ENCODE measurements around the gene ATP8B1. TPM values are rescaled to one million over a fixed set of nuclear protein-coding genes. Genes with fewer than 3 reads are reported as not detected.
"Not testable (repeated sequence)": the region's sequence is repeated elsewhere in the genome, so short reads cannot be mapped to it uniquely, and the experiment has no call there.

Gene ATP8B1
- total and polyA plus RNA-seq, 2 experiments from 2014 or later: 15.8 to 43.9 TPM

GRCh38 chr18:57733861-57734260 lies 69.3 kb downstream of the ATP8B1 start:
- Histone ChIP-seq H3K4me3 (no peak overlapping the region), H3K9ac (no peak overlapping the region), H3K27ac (no peak overlapping the region), H3K9me2 (ENCODE audit: insufficient read depth) (no peaks in the 10 kb centered on the region), H2AFZ (no peak overlapping the region), H3K36me3 (ENCODE audit: low read depth) (peaks cover 9% of the 10 kb centered on the region; the same call in 1 of the 2 replicates), H3K27me3 (replicated peaks; ENCODE audit: insufficient read depth) (no peaks in the 10 kb centered on the region), H3K79me2 (ENCODE audit: insufficient read depth) (peaks cover 54% of the 10 kb centered on the region), H3K4me2 (ENCODE audit: unreplicated experiment) (no peak overlapping the region), H3F3A (ENCODE audit: insufficient read depth) (peaks cover 35% of the 10 kb centered on the region), H3K4me1 (ENCODE audit: insufficient read depth) (peaks cover 35% of the 10 kb centered on the region), H3K9me3 (ENCODE audit: low read depth) (no peaks in the 10 kb centered on the region), H4K20me1 (ENCODE audit: insufficient read depth) (no peaks in the 10 kb centered on the region)
- no peak for DNase-seq
- in situ Hi-C loops (cut with MboI): no loop called here
- no peak for TF ChIP-seq EZH2phosphoT487 (IDR thresholded peaks at IDR 0.05; ENCODE audit: insufficient read depth, low read depth)
- no peak for TF ChIP-seq EZH2 (IDR thresholded peaks at IDR 0.05; ENCODE audit: insufficient read depth, poor library complexity, severe bottlenecking)
- 98% methylated on average over 3 of the region's 3 CpGs for WGBS, 2 experiments (ENCODE audit: low coverage in 1 of 2, low lambda C conversion rate in 2 of 2, missing lambda C conversion rate in 2 of 2)

DNA sequence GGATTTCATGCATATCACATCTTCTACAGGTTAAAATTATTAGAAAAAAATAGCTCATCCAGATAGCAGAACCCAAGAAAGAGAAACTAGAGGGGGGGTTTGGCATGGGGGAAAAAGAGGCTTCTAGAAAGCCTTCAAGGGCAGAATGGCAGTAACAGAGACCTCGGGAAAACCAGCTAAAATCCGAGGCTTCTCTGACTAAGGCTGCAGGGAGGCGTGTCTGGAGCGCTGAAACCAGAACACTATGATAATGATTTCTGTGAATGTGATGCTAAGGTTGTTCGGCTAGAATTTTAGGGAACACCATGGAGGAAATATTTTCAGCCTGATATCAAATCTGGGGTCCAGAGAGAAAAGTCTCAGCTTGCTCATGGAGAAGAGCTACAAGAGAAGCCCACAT lies 73.0 kb downstream of the ATP8B1 start:
- H3K9me2 ChIP-seq (ENCODE audit: insufficient read depth): no peaks in the 10 kb centered on the region
- no peak overlapping the region for H2AFZ ChIP-seq
- H3K4me2 ChIP-seq (ENCODE audit: unreplicated experiment): peak overlapping the region; percentile 6
- H3K9ac ChIP-seq: no peak overlapping the region
- peaks cover 26% of the 10 kb centered on the region for H3K4me1 ChIP-seq (ENCODE audit: insufficient read depth)
- 26 to 29% methylated on average over 5 of the region's 5 CpGs for WGBS, 2 experiments (ENCODE audit: low coverage in 1 of 2, low lambda C conversion rate in 2 of 2, missing lambda C conversion rate in 2 of 2)
- H3K79me2 ChIP-seq (ENCODE audit: insufficient read depth): peaks cover 78% of the 10 kb centered on the region
- peaks cover 25% of the 10 kb centered on the region for H3K36me3 ChIP-seq (ENCODE audit: low read depth)
- DNase-seq: peak; percentile 52
- no peak overlapping the region for H3K4me3 ChIP-seq
- peak overlapping the region; percentile 22; the same call in 1 of the 2 replicates for H3K27ac ChIP-seq
- no peaks in the 10 kb centered on the region for H3K9me3 ChIP-seq (ENCODE audit: low read depth)
- TF ChIP-seq EZH2 (IDR thresholded peaks at IDR 0.05; ENCODE audit: insufficient read depth, poor library complexity, severe bottlenecking) (no peak), EZH2phosphoT487 (IDR thresholded peaks at IDR 0.05; ENCODE audit: insufficient read depth, low read depth) (no peak)
- peaks cover 24% of the 10 kb centered on the region for H3F3A ChIP-seq (ENCODE audit: insufficient read depth)
- H3K27me3 ChIP-seq (replicated peaks; ENCODE audit: insufficient read depth): no peaks in the 10 kb centered on the region
- in situ Hi-C loops (cut with MboI): no loop called here
- H4K20me1 ChIP-seq (ENCODE audit: insufficient read depth): no peaks in the 10 kb centered on the region

DNA sequence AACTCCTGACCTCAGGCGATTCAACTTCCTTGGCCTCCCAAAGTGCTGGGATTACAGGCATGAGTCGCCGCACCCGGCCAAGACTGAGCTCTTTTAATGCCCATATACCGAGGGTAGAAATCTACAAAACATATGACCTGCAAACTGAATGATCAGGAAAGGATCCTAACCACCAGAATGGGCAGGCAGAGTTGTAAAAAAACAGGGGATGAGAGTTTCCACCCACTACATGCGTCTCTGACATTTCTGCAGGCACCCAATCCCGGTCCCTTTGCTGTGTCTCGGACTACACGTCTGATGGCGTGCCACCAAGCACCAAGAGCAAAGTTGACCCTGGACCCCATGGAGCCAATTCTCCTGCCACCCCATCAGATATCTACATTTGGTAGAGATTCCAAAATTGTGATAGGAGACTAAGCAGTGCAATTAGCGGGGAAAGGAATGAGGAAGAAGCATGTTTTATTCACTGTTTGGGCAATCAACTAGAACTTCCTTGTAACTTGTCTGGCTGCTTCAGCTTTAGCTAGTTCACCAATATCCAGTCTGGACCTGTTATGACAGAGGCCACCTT lies 74.1 kb downstream of the ATP8B1 start:
- H3K79me2 ChIP-seq (ENCODE audit: insufficient read depth): peaks cover 67% of the 10 kb centered on the region

DNA sequence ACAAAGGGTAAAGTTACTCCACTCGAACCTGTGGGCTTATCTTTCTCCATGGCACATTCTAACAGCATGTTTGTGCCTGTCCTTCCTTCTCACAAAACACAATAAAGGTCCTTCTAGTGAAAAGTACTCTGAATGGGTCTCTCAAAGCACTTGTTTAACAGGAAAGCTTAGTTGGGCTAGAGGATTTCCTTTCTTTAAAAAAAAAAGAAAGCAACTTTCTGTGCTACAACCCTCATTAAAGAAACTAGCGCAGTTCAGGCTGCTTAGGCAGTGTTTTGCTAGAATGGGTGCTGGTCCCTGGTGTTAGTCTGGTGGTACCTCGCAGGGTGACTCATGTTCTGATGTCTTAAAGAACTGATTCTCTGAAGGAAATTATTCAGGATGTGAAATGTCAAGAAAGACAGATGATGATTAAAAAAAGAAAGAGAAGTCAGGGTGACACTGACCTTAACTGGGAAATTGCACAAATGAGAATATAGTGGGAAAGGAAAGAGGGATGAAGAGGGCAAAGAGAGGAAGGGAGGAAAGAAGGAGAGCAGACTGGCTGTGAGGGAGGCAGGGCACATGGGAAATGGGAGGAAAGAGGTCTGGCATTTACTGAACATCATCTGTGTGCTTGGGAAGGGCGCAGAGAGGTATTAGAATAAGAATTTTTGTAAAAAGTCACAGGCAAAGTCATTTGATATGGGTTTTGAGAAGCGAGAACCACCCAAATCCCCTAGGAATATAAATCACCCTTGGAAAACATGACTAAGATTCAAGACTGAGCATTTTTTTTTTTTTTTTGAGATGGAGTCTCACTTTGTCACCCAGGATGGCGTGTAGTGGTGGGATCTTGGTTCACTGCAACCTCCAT lies 74.9 kb downstream of the ATP8B1 start:
- Histone ChIP-seq H3K79me2 (ENCODE audit: insufficient read depth) (peaks cover 58% of the 10 kb centered on the region), H3F3A (ENCODE audit: insufficient read depth) (peaks cover 24% of the 10 kb centered on the region), H2AFZ (no peak overlapping the region), H3K9me2 (ENCODE audit: insufficient read depth) (no peaks in the 10 kb centered on the region), H4K20me1 (ENCODE audit: insufficient read depth) (no peaks in the 10 kb centered on the region), H3K27me3 (replicated peaks; ENCODE audit: insufficient read depth) (no peaks in the 10 kb centered on the region), H3K4me2 (ENCODE audit: unreplicated experiment) (peak overlapping the region; percentile 7), H3K4me3 (no peak overlapping the region), H3K36me3 (ENCODE audit: low read depth) (peaks cover 25% of the 10 kb centered on the region), H3K4me1 (ENCODE audit: insufficient read depth) (peaks cover 26% of the 10 kb centered on the region), H3K27ac (0 out of 2 replicates have a peak overlapping the region, but pooled peaks have one; percentile 8), H3K9me3 (ENCODE audit: low read depth) (no peaks in the 10 kb centered on the region), H3K9ac (no peak overlapping the region)
- DNase-seq: peak; percentile 27
- in situ Hi-C loops (cut with MboI): no loop called here
- TF ChIP-seq EZH2phosphoT487 (IDR thresholded peaks at IDR 0.05; ENCODE audit: insufficient read depth, low read depth) (no peak), EZH2 (IDR thresholded peaks at IDR 0.05; ENCODE audit: insufficient read depth, poor library complexity, severe bottlenecking) (no peak)
- WGBS, 2 experiments (ENCODE audit: low coverage in 1 of 2, low lambda C conversion rate in 2 of 2, missing lambda C conversion rate in 2 of 2): 64 to 67% methylated on average over 6 of the region's 6 CpGs

More for the DNA sequence above, 74.1 kb downstream of the ATP8B1 start:
- TF ChIP-seq EZH2 (IDR thresholded peaks at IDR 0.05; ENCODE audit: insufficient read depth, poor library complexity, severe bottlenecking) (no peak), EZH2phosphoT487 (IDR thresholded peaks at IDR 0.05; ENCODE audit: insufficient read depth, low read depth) (no peak)
- no peaks in the 10 kb centered on the region for H3K9me3 ChIP-seq (ENCODE audit: low read depth)
- no peak overlapping the region for H3K27ac ChIP-seq
- no peaks in the 10 kb centered on the region for H4K20me1 ChIP-seq (ENCODE audit: insufficient read depth)
- no peaks in the 10 kb centered on the region for H3K27me3 ChIP-seq (replicated peaks; ENCODE audit: insufficient read depth)
- peaks cover 26% of the 10 kb centered on the region for H3K4me1 ChIP-seq (ENCODE audit: insufficient read depth)
- peaks cover 24% of the 10 kb centered on the region for H3F3A ChIP-seq (ENCODE audit: insufficient read depth)
- in situ Hi-C loops (cut with MboI): no loop called here
- H3K9ac ChIP-seq: no peak overlapping the region
- H3K9me2 ChIP-seq (ENCODE audit: insufficient read depth): no peaks in the 10 kb centered on the region
- peaks cover 25% of the 10 kb centered on the region for H3K36me3 ChIP-seq (ENCODE audit: low read depth)
- peak; percentile 31 for DNase-seq
- H2AFZ ChIP-seq: no peak overlapping the region
- H3K4me2 ChIP-seq (ENCODE audit: unreplicated experiment): peak overlapping the region; percentile 7
- WGBS, 2 experiments (ENCODE audit: low coverage in 1 of 2, low lambda C conversion rate in 2 of 2, missing lambda C conversion rate in 2 of 2): 43 to 46% methylated on average over 11 of the region's 11 CpGs
- H3K4me3 ChIP-seq: no peak overlapping the region

GRCh38 chr18:57719211-57719935 lies 83.7 kb downstream of the ATP8B1 start:
- H3F3A ChIP-seq (ENCODE audit: insufficient read depth); in situ Hi-C loops (cut with MboI); H3K9me3 ChIP-seq (ENCODE audit: low read depth); H3K9ac ChIP-seq; H3K4me3 ChIP-seq; H3K36me3 ChIP-seq (ENCODE audit: low read depth); H4K20me1 ChIP-seq (ENCODE audit: insufficient read depth); H3K27ac ChIP-seq; H3K27me3 ChIP-seq (replicated peaks; ENCODE audit: insufficient read depth); H3K9me2 ChIP-seq (ENCODE audit: insufficient read depth); H2AFZ ChIP-seq; DNase-seq; H3K4me1 ChIP-seq (ENCODE audit: insufficient read depth); H3K4me2 ChIP-seq (ENCODE audit: unreplicated experiment): not testable (repeated sequence)
- H3K79me2 ChIP-seq (ENCODE audit: insufficient read depth): peaks cover 49% of the 10 kb centered on the region
- 92 to 94% methylated on average over 26 to 31 of the region's 31 CpGs for WGBS, 2 experiments (ENCODE audit: low coverage in 1 of 2, low lambda C conversion rate in 2 of 2, missing lambda C conversion rate in 2 of 2)

Data from GM23248 (cell line).